Dedifferentiated amniotic fluid mesenchymal stem cell (primary cell): ENCODE data around the gene USP3.
A peak's percentile ranks its signal among the peaks of the same experiment; 100 is the strongest.
"Not testable (repeated sequence)": the region's sequence is repeated elsewhere in the genome, so short reads cannot be mapped to it uniquely, and the experiment has no call there.

Experiments
- DNase-seq: peaks from one replicate; pipeline ENCODE4 v3.0.0-alpha.2; 2016; ENCODE audit errors: extremely low spot score

The USP3 gene

DNA sequence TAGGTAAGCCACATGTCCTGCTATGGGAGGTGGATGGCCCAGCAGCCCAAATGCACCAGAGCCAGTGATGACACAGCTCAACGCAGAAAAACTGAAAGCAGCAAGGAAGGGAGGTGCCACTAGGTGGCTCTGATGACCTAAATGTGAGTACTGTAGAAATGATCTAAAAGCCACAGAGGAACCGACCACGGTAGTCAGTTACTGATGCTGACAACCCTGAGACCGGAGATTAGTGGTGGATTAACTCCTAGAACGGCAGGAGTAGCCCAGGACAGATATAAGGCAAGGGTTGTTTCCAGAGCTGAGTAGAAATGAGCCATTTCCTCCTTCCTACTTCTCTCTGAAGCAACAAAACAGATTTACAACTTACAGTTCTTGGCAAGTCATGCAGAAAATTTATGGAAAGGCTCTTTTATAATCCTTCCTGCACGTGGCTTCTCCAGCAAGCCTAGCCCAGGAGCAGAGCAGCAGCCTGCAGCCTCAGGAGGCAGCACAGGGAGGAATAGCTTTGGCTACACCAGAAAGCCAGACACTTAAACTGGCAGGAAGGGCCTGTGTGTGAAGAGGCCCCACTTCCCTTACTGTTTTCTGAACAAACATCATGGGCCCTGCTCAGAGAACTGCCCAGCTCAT is 105.9 kb downstream of the USP3 start:
- peak; percentile 86 for DNase-seq

DNA sequence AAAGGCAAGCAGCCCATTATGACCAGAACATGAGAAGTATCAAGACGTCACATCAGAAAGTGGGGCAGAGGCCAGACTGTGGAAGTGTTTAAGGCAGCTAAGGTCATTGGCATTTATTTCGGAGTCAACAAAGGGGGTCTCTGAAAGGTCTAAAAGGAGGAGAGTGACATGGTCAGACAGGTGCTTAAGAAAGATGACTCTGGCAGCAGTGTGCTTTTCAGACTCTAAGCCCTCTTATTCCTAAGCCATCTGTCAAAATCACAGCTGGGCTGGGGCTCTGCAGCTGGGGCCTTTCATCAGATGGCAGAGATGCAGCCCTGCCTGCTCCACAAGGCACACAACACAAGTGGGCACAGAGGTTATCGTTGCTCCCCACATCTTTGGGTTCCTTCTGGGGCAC is 106.8 kb downstream of the USP3 start:
- DNase-seq: no peak

DNA sequence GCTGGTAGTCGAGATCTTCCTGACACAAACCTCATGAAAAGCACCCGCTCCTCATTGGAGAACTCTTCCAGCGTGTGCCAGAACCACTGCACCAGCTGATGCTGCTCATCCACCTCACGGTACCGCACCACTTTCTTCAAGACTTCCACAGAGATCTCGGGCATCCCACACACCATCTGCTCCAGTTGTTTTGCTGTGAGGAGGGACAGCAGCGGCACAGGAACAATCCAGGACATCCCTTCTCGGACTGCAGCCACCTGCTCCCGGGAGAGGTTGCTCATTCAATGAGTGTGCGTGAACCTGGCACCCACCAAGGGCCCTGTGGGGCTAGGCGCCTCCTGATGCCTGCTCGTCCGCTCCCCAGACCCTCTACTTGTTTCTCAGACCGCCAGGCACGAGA is 107.9 kb downstream of the USP3 start:
- no peak for DNase-seq

DNA sequence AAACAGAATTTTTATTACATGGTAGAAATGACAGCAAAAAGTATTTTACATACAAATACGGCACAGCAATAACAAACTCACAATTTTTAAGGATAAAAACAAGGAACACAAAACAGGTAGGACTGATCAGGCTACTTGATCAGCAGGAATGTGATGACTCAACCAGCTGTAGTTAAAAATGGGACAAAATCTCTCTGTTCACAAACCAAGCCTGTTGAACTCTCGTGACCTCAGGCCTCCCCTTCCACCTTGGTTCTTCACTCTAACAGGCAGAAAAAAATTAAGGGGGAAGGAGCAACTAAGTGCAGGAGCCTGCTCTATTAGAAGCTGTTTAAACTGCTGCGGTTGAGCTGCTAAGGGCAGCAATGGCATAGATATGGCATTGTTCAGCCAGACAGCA is 111.5 kb downstream of the USP3 start:
- DNase-seq: no peak

DNA sequence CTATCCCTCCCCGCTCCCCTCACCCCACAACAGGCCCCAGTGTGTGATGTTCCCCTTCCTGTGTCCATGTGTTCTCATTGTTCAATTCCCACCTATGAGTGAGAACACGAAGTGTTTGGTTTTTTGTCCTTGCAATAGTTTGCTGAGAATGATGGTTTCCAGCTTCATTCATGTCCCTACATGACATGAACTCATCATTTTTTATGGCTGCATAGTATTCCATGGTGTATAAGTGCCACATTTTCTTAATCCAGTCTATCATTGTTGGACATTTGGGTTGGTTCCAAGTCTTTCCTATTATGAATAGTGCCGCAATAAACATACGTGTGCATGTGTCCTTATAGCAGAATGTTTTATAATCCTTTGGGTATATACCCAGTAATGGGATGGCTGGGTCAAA is 112.8 kb downstream of the USP3 start:
- not testable (repeated sequence) for DNase-seq

DNA sequence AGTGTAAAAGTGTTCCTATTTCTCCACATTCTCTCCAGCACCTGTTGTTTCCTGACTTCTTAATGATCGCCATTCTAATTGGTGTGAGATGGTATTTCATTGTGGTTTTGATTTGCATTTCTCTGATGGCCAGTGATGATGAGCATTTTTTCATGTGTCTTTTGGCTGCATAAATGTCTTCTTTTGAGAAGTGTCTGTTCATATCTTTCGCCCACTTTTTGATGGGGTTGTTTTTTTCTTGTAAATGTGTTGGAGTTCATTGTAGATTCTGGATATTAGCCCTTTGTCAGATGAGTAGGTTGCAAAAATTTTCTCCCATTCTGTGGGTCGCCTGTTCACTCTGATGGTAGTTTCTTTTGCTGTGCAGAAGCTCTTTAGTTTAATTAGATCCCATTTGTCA is 113.2 kb downstream of the USP3 start:
- DNase-seq: not testable (repeated sequence)

DNA sequence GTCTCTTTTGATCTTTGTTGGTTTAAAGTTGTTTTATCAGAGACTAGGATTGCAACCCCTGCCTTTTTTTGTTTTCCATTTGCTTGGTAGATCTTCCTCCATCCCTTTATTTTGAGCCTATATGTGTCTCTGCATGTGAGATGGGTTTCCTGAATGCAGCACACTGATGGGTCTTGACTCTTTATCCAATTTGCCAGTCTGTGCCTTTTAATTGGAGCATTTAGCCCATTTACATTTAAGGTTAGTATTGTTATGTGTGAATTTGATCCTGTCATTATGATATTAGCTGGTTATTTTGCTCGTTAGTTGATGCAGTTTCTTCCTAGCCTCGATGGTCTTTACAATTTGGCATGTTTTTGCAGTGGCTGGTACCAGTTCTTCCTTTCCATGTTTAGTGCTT is 116.4 kb downstream of the USP3 start:
- not testable (repeated sequence) for DNase-seq

DNA sequence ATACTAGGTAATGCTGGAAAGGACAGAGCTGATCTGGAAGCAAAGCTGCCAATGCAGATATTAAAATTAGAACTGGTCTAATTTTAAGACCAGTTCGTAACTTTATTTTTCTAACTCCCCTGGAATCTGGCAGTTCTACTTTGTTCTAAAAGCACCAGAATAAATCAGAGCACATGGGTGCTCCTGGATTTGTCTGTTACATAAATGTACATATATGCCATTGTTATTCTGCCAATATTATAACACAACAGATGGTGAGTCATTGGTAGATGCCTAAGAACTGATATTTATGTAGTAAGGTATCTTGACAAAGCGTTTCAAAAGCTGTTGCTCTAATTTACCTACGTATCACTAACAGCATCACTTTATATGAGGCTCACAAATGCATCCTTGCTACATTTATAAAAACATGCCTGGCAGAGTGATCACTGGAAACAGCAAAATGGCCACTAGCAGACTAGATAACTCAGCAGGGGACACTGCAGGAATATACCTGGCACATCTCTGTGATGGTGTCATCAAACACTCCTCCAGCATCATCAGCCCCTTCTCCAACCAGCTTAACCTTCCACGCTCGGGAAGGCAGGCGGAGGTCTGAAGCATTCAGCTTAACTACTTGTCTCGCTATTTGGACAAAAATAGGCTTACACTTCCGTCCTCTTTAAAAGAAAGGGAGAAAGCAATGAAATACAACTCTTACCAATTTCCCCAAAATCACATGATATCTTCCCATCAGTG is 119.0 kb downstream of the USP3 start:
- DNase-seq: no peak

DNA sequence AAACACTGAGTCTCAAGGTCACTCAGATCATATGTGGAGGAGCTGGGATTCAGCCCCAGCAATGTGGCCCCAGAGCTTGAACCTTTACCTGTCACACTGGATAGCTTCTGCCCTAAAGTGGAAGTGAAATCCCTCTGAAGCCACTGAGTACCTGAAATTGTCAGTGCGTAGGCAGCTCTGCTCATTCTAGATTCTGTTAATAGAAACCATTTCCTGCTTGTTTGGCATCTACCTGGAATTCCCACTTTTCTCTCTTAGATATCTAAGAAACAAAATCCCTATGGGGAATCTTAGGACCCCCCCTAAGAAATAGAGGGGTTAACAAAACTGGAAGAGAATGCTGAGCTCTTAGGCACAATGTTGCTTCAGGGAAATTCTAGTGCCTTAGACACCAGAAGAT is 122.6 kb downstream of the USP3 start:
- no peak for DNase-seq

DNA sequence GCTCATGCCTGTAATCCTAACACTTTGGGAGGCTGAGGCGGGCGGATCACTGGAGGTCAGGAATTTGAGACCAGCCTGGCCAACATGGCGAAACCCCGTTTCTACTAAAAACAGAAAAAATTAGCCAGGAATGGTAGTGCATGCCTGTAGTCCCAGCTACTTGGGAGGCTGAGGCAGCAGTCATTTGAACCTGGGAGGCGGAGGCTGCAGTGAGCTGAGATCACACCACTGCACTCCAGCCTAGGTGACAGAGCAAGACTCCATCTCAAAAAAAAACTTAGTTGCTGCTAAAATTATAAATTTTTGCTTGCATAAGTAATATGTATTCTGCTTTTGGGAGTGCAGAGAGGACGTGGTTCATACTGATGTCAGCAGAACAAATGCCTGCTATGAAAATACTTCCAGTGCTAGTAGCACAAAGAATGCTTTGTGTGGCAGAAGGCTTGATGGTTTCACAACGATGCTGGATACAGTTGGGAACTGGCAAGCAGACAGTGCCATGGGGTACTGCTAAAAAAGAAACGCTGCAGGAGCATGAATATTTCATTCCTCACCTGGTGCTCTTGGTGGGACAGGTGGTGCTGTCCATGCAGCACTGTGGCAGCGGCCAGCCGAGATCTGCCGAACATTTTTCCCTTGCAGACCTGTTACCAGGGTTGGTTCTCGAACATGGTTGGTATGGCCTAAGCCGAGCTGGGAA is 123.9 kb downstream of the USP3 start:
- no peak for DNase-seq

DNA sequence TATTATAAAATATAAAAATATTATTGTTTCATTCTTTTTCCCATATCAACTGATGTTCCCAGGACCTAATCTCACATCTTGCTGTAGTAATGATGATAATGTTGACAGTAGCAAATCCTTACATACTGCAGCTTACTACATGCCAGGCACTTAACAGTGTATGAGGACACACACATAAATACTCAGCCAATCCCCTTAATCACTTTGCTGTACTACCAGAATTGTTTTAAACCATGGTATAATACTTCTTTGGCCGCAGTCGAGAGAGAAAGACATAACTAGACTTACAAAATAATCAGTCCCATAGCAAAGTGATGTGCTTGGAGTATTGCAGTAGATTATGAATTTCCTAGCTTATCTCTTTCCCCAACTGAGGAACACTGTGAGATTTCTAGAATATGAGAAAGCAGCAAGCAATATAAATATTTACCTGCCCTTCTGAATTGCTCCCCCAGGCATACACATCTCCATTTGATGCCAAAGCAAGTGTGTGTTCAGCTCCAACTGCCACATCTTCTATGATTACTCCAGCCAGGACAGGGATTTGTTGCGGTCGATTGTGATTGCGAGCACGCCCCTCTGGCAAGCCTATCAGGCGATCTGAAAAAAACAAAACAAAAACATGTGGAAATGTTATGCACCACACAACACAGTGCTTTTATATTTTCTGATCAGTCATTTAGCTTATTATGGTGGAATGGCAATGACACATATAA is 125.8 kb downstream of the USP3 start:
- no peak for DNase-seq

DNA sequence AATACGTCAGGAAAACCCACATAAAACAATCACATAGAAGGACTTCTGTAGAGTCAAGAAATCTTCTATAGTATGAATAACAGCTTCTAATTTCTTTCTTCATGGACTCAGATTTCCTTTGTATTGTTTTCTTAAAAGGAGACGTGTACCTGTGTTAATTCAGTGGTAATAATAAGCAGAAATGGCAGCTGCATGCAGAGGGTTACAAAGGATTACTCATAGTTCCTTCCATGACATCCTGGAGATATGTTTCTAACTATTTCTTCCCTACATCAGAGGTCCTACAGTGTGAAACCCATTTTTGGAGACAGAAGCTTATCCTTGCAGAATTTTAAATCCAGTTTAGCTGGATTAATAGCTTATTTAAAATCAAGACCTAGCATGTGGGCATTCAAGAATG is 128.9 kb downstream of the USP3 start:
- no peak for DNase-seq

DNA sequence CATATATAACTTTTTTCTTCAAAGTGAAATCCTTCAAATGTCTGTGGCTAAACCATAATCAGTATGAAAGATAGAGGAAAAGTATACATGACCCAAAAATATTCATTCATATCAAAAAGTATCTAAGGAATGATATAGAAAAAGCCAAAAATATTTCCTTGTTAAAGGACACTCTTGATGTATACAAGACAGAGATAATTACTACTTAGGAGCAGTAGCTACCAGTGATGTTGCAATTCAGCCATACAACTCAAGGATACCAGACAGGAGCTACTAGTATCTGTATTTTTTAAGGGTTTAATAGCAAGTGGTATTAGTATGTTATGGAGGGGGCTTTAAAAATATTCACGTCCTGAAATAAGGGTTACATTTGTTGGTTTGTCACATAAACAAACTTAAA is 129.8 kb downstream of the USP3 start:
- no peak for DNase-seq

DNA sequence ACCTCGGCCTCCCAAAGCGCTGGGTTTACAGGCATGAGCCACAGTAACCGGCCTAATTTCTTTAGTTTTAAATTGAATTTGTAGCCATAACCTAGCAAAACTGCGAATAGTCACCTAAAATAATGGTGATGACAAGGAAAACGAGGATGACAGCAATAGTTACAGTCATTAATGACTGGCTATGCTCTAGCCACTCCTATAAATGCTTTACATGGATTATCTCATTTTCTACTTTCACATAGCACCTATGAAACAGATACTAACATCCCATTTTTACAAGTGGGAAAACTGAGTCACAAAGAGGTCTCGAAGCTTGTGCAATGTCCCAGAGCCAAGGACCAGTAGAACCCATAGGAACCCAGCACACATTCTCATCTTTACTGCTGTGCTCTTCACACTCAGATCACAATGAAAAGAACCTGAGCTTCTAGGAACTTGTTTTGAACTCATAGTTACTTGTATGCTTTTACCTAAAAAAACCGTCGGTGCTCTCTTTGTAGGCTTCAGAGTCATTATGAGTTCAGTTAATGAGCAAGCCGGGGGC is 132.2 kb downstream of the USP3 start:
- no peak for DNase-seq

DNA sequence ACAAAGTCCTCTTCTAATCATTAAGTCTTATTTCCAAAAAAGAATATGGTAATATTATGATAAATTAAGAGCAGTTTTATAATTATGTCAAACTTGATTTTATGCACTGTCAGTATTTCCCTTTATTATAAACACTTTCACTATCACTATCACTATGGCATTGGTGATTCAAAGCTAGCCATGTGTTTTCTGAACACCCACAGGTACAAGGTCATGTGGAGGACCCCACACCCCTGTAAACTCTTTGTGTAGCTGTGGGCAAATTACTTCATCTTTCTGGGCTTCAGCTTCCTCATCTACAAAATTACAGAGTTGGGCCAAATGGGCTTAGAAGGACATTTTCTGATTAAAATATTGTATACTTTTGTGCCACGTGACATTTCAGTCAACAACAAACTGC is 134.4 kb downstream of the USP3 start:
- no peak for DNase-seq

DNA sequence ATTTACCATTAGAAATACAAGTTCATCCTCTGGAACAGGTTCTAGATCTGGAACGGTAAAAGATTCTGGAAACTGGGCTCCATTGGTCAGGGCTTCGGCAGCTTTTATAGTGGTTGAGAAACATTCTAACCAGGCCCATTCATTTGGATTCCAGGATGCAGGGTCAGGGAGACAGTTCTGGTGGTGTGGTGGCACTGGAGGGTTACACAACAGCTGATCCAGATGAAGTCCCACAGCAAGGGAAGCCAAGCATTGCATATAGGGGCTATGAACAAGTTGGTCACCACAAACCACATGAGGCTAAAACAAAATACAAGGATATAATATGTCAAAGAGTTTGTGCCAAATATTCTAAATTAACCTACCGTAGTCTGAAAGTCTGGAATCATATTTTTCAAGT is 135.8 kb downstream of the USP3 start:
- DNase-seq: no peak
